GM23248 (cell line): Measurements from ENCODE around the gene BPGM. TPM values are rescaled to one million over a fixed set of nuclear protein-coding genes. Genes with fewer than 3 reads are reported as not detected.

Experiments
- DNase-seq: peaks from one replicate; pipeline ENCODE4 v3.0.0-alpha.2; 2015
- H2AFZ ChIP-seq: fragments of 200-600 bp; sonication (generic); 2 replicates; pipeline ENCODE4 v1.6.1; 2016; ENCODE audit warnings: antibody characterized with exemption
- H3F3A ChIP-seq: fragments of 200-600 bp; sonication (generic); 2 replicates; pipeline ENCODE4 v1.6.1; 2016; ENCODE audit warnings: mild to moderate bottlenecking, antibody characterized with exemption, mixed run types; ENCODE audit not compliant: insufficient read depth
- H3K27ac ChIP-seq: fragments of 200-600 bp; sonication (generic); 2 replicates; pipeline ENCODE4 v1.5.1; 2016; ENCODE audit warnings: mild to moderate bottlenecking
- H3K27me3 ChIP-seq: fragments of 200-600 bp; sonication (generic); replicated peaks from 2 replicates; pipeline ENCODE4 v1.6.1; 2016; ENCODE audit warnings: mild to moderate bottlenecking; ENCODE audit not compliant: insufficient read depth
- H3K36me3 ChIP-seq: fragments of 200-600 bp; sonication (generic); 2 replicates; pipeline ENCODE4 v1.6.1; 2016; ENCODE audit warnings: low read depth, mild to moderate bottlenecking
- H3K4me1 ChIP-seq: fragments of 200-600 bp; sonication (generic); 2 replicates; pipeline ENCODE4 v1.6.1; 2016; ENCODE audit warnings: mild to moderate bottlenecking; ENCODE audit not compliant: insufficient read depth
- H3K4me2 ChIP-seq: fragments of 200-600 bp; sonication (generic); one replicate; pipeline ENCODE4 v1.6.1; 2016; ENCODE audit warnings: mild to moderate bottlenecking; ENCODE audit not compliant: unreplicated experiment
- H3K4me3 ChIP-seq: fragments of 200-600 bp; sonication (generic); 2 replicates; pipeline ENCODE4 v1.5.1; 2016; ENCODE audit warnings: mild to moderate bottlenecking
- H3K79me2 ChIP-seq: fragments of 200-600 bp; sonication (generic); 2 replicates; pipeline ENCODE4 v1.6.1; 2016; ENCODE audit warnings: mild to moderate bottlenecking; ENCODE audit not compliant: insufficient read depth
- H3K9ac ChIP-seq: fragments of 200-600 bp; sonication (generic); 2 replicates; pipeline ENCODE4 v1.6.1; 2016; ENCODE audit warnings: mild to moderate bottlenecking
- H3K9me2 ChIP-seq: fragments of 200-600 bp; sonication (generic); 2 replicates; pipeline ENCODE4 v1.6.1; 2016; ENCODE audit warnings: mixed run types, mild to moderate bottlenecking, moderate library complexity; ENCODE audit not compliant: insufficient read depth
- H3K9me3 ChIP-seq: fragments of 200-600 bp; sonication (generic); one replicate; pipeline ENCODE4 v1.6.1; 2017; ENCODE audit warnings: low read depth
- H4K20me1 ChIP-seq: fragments of 200-600 bp; sonication (generic); 2 replicates; pipeline ENCODE4 v1.6.0; 2016; ENCODE audit not compliant: insufficient read depth
- EZH2 ChIP-seq: fragments of 200-600 bp; sonication (generic); IDR thresholded peaks from 2 replicates; pipeline ENCODE4 v1.6.1; 2018; ENCODE audit warnings: antibody characterized with exemption, mild to moderate bottlenecking; ENCODE audit not compliant: insufficient read depth, poor library complexity, severe bottlenecking
- EZH2phosphoT487 ChIP-seq: fragments of 200-600 bp; sonication (generic); IDR thresholded peaks from 2 replicates; pipeline ENCODE4 v1.6.1; 2018; ENCODE audit warnings: antibody characterized with exemption, moderate library complexity, mild to moderate bottlenecking, low read depth; ENCODE audit not compliant: insufficient read depth
- WGBS, 2 experiments: methylation state at CpG; one replicate each; pipeline ENCODE4 v1.1.6; 2015 to 2017; ENCODE audit warnings: low lambda C conversion rate in 2 of 2, low coverage in 1 of 2; ENCODE audit errors: missing lambda C conversion rate in 2 of 2; 5-methylcytosine and 5-hydroxymethylcytosine counted together
- in situ Hi-C: fragments of 300-500 bp; cut with MboI; formaldehyde crosslinking; loops from 2 replicates; pipeline ENCODE4 v1.15.0; 2020
- polyA plus RNA-seq: library from polyadenylated mRNA; unstranded; fragments of >200 nt; fragmentation: Nextera tagmentation; extraction: Ambion mirVana; gene quantifications from 2 replicates; pipeline ENCODE4 v1.2.1, GENCODE V29; 2016
- total RNA-seq: library from RNA; depleted of rRNA; stranded (reverse); fragments of >200 nt; shearing (Covaris generic); gene quantifications from 2 replicates; pipeline ENCODE4 v1.2.3, GENCODE V29; 2014

BPGM gene
- total and polyA plus RNA-seq, 2 experiments from 2014 or later = 37.4 to 41.3 TPM

GRCh38 chr7:134714470-134715205, 68.0 kb downstream of the BPGM start:
- H3K9ac ChIP-seq = no peak overlapping the region
- DNase-seq = no peak
- no peaks in the 10 kb centered on the region for H4K20me1 ChIP-seq
- H3K4me1 ChIP-seq = peaks cover 8% of the 10 kb centered on the region
- no peaks in the 10 kb centered on the region for H3F3A ChIP-seq
- no peaks in the 10 kb centered on the region for H3K36me3 ChIP-seq
- no peak overlapping the region for H3K4me2 ChIP-seq
- in situ Hi-C loops = no loop called here
- H3K79me2 ChIP-seq = no peaks in the 10 kb centered on the region
- H3K4me3 ChIP-seq = no peak overlapping the region
- no peaks in the 10 kb centered on the region for H3K27me3 ChIP-seq
- H2AFZ ChIP-seq = no peak overlapping the region
- no peak for TF ChIP-seq EZH2phosphoT487
- H3K9me2 ChIP-seq = no peaks in the 10 kb centered on the region
- WGBS, 2 experiments = 57 to 61% methylated on average over 2 of the region's 2 CpGs
- no peak overlapping the region for H3K27ac ChIP-seq
- H3K9me3 ChIP-seq = no peaks in the 10 kb centered on the region

GRCh38 chr7:134718211-134718875, 71.7 kb downstream of the BPGM start:
- Histone ChIP-seq H2AFZ (no peak overlapping the region), H3K4me2 (no peak overlapping the region), H3K9me2 (no peaks in the 10 kb centered on the region), H3K4me3 (no peak overlapping the region), H3K36me3 (no peaks in the 10 kb centered on the region), H4K20me1 (no peaks in the 10 kb centered on the region), H3K4me1 (peaks cover 13% of the 10 kb centered on the region; the same call in 1 of the 2 replicates), H3K9me3 (no peaks in the 10 kb centered on the region), H3K9ac (no peak overlapping the region), H3F3A (no peaks in the 10 kb centered on the region), H3K79me2 (no peaks in the 10 kb centered on the region), H3K27me3 (no peaks in the 10 kb centered on the region), H3K27ac (no peak overlapping the region)
- TF ChIP-seq EZH2phosphoT487 (no peak), EZH2 (no peak)
- no peak for DNase-seq
- 60 to 62% methylated on average over 2 of the region's 2 CpGs for WGBS, 2 experiments
- in situ Hi-C loops = no loop called here

- H3K79me2 ChIP-seq = 0 out of 2 replicates have a peak, but pooled peaks cover 6% of the 10 kb centered on the region
- H3K27ac ChIP-seq = peak overlapping the region; percentile 49
- in situ Hi-C loops = no loop called here
- H3K9me3 ChIP-seq = no peaks in the 10 kb centered on the region
- H2AFZ ChIP-seq = peak overlapping the region; percentile 52
- H3F3A ChIP-seq = no peaks in the 10 kb centered on the region
- no peaks in the 10 kb centered on the region for H3K9me2 ChIP-seq
- no peaks in the 10 kb centered on the region for H3K27me3 ChIP-seq
- TF ChIP-seq EZH2 (no peak), EZH2phosphoT487 (no peak)
- no peaks in the 10 kb centered on the region for H3K36me3 ChIP-seq
- peak overlapping the region; percentile 18; the same call in 1 of the 2 replicates for H3K9ac ChIP-seq
- H3K4me3 ChIP-seq = no peak overlapping the region
- peak; percentile 51 for DNase-seq
- no peak overlapping the region for H3K4me2 ChIP-seq
- 11 to 16% methylated on average over 5 of the region's 5 CpGs for WGBS, 2 experiments
- H4K20me1 ChIP-seq = no peaks in the 10 kb centered on the region
- peaks cover 13% of the 10 kb centered on the region; the same call in 1 of the 2 replicates for H3K4me1 ChIP-seq
Measured at GRCh38 chr7:134720091-134720935, 73.7 kb downstream of the BPGM start.

- Histone ChIP-seq H2AFZ (no peak overlapping the region), H4K20me1 (no peaks in the 10 kb centered on the region), H3K79me2 (0 out of 2 replicates have a peak, but pooled peaks cover 6% of the 10 kb centered on the region), H3K36me3 (no peaks in the 10 kb centered on the region), H3F3A (no peaks in the 10 kb centered on the region; the same call in 1 of the 2 replicates), H3K27me3 (no peaks in the 10 kb centered on the region), H3K4me3 (no peak overlapping the region), H3K4me1 (peaks cover 13% of the 10 kb centered on the region; the same call in 1 of the 2 replicates), H3K9ac (no peak overlapping the region), H3K4me2 (no peak overlapping the region), H3K27ac (no peak overlapping the region), H3K9me2 (no peaks in the 10 kb centered on the region), H3K9me3 (no peaks in the 10 kb centered on the region)
- DNase-seq = no peak
- no peak for TF ChIP-seq EZH2phosphoT487
- no peak for TF ChIP-seq EZH2
- 71 to 72% methylated on average over 2 of the region's 2 CpGs for WGBS, 2 experiments
- in situ Hi-C loops = no loop called here
Measured at GRCh38 chr7:134721171-134721570, 74.5 kb downstream of the BPGM start.
